HepG2 (cell line): Measurements from ENCODE around the gene MRPL9. TPM values are rescaled to one million over a fixed set of nuclear protein-coding genes. Genes with fewer than 3 reads are reported as not detected.

Experiments used
- ARNT2 ChIP-seq: sonication (generic); formaldehyde crosslinking; IDR thresholded peaks from 2 replicates; pipeline ENCODE4 v1.8.0; 2022; ENCODE audit warnings: mild to moderate bottlenecking, low read depth, missing genetic modification reagents, moderate library complexity
- ELF3 ChIP-seq: IDR thresholded peaks from 2 replicates; pipeline ENCODE4 v1.6.1; 2016; ENCODE audit warnings: missing genetic modification reagents, missing compliant biosample characterization
- ETV5 ChIP-seq: IDR thresholded peaks from 2 replicates; pipeline ENCODE4 v1.6.1; 2018; ENCODE audit warnings: missing biosample characterization, missing genetic modification reagents, inconsistent platforms, borderline replicate concordance
- FOXK2 ChIP-seq: fragments of 450-650 bp; IDR thresholded peaks from 2 replicates; pipeline ENCODE4 v1.6.1; 2016
- GTF3A ChIP-seq: sonication (generic); formaldehyde crosslinking; conservative IDR thresholded peaks from 2 replicates; pipeline ENCODE4 v1.4.0; 2020; ENCODE audit warnings: mild to moderate bottlenecking, missing genetic modification reagents
- HOXA5 ChIP-seq: sonication (generic); formaldehyde crosslinking; IDR thresholded peaks from 2 replicates; pipeline ENCODE4 v1.4.0; 2020; ENCODE audit warnings: missing genetic modification reagents
- KLF16 ChIP-seq, 2 experiments: sonication (generic) in 1 of 2; formaldehyde crosslinking in 1 of 2; IDR thresholded peaks; 2 replicates each; pipeline versions ENCODE4 v1.6.1 to v1.8.0; 2016 to 2023; ENCODE audit warnings: missing genetic modification reagents in 2 of 2, missing compliant biosample characterization in 1 of 2
- LCORL ChIP-seq, 2 experiments: fragments of 450-650 bp in 1 of 2; sonication (generic) in 1 of 2; formaldehyde crosslinking in 1 of 2; IDR thresholded peaks; 2 replicates each; pipeline versions ENCODE4 v1.5.0 to v1.6.1; 2017 to 2020; ENCODE audit warnings: antibody characterized with exemption in 1 of 2, missing genetic modification reagents in 1 of 2
- MED1 ChIP-seq: sonication (generic); formaldehyde crosslinking; IDR thresholded peaks from 2 replicates; pipeline ENCODE4 v1.4.0; 2020; ENCODE audit warnings: missing genetic modification reagents
- MEF2D ChIP-seq: sonication (generic); formaldehyde crosslinking; IDR thresholded peaks from 2 replicates; pipeline ENCODE4 v1.5.1; 2020; ENCODE audit warnings: mild to moderate bottlenecking, missing genetic modification reagents
- PHF20 ChIP-seq: sonication (generic); formaldehyde crosslinking; IDR thresholded peaks from 2 replicates; pipeline ENCODE4 v1.5.0; 2020; ENCODE audit warnings: mild to moderate bottlenecking, missing genetic modification reagents
- REPIN1 ChIP-seq: sonication (generic); formaldehyde crosslinking; IDR thresholded peaks from 2 replicates; pipeline ENCODE4 v1.8.0; 2022; ENCODE audit warnings: missing genetic modification reagents, low read depth, mild to moderate bottlenecking, borderline replicate concordance
- SIN3B ChIP-seq: fragments of 150-350 bp; IDR thresholded peaks from 2 replicates; pipeline ENCODE4 v1.6.1; 2014; ENCODE audit warnings: low read length
- TBP ChIP-seq: sonication (generic); formaldehyde crosslinking; IDR thresholded peaks from 2 replicates; pipeline ENCODE4 v1.5.0; 2020; ENCODE audit warnings: missing genetic modification reagents
- TBX2 ChIP-seq: sonication (generic); formaldehyde crosslinking; IDR thresholded peaks from 2 replicates; pipeline ENCODE4 v1.5.0; 2020; ENCODE audit warnings: missing genetic modification reagents, mild to moderate bottlenecking, borderline replicate concordance
- THAP11 ChIP-seq: IDR thresholded peaks from 2 replicates; pipeline ENCODE4 v1.6.1; 2016; ENCODE audit warnings: missing biosample characterization, missing genetic modification reagents
- ZBTB20 ChIP-seq: sonication (generic); formaldehyde crosslinking; IDR thresholded peaks from 2 replicates; pipeline ENCODE4 v1.8.1; 2023; ENCODE audit warnings: missing genetic modification reagents, low read depth, mild to moderate bottlenecking, borderline replicate concordance
- ZBTB21 ChIP-seq: sonication (generic); formaldehyde crosslinking; IDR thresholded peaks from 2 replicates; pipeline ENCODE4 v1.4.0; 2020; ENCODE audit warnings: missing genetic modification reagents
- ZBTB7A ChIP-seq: sonication (generic); formaldehyde crosslinking; IDR thresholded peaks from 2 replicates; pipeline ENCODE4 v1.8.0; 2022; ENCODE audit warnings: mild to moderate bottlenecking, missing genetic modification reagents
- ZFY ChIP-seq: sonication (generic); formaldehyde crosslinking; IDR thresholded peaks from 2 replicates; pipeline ENCODE4 v1.4.0; 2020; ENCODE audit warnings: missing genetic modification reagents
- ZMAT3 ChIP-seq: sonication (generic); formaldehyde crosslinking; conservative IDR thresholded peaks from 2 replicates; pipeline ENCODE4 v1.7.0; 2021; ENCODE audit warnings: missing genetic modification reagents
- ZMYM4 ChIP-seq: sonication (generic); formaldehyde crosslinking; IDR thresholded peaks from 2 replicates; pipeline ENCODE4 v1.8.1; 2023; ENCODE audit warnings: mild to moderate bottlenecking, missing genetic modification reagents
- ZNF138 ChIP-seq: sonication (generic); formaldehyde crosslinking; IDR thresholded peaks from 2 replicates; pipeline ENCODE4 v1.5.0; 2020; ENCODE audit warnings: mild to moderate bottlenecking, low read depth, missing genetic modification reagents
- ZNF34 ChIP-seq: sonication (generic); formaldehyde crosslinking; IDR thresholded peaks from 2 replicates; pipeline ENCODE4 v1.4.0; 2020; ENCODE audit warnings: mild to moderate bottlenecking, missing genetic modification reagents, borderline replicate concordance
- ZNF678 ChIP-seq: sonication (generic); formaldehyde crosslinking; IDR thresholded peaks from 2 replicates; pipeline ENCODE4 v1.4.0; 2020; ENCODE audit warnings: mild to moderate bottlenecking, missing genetic modification reagents
- ZNF790 ChIP-seq: sonication (generic); formaldehyde crosslinking; IDR thresholded peaks from 2 replicates; pipeline ENCODE4 v1.8.0; 2022; ENCODE audit warnings: missing genetic modification reagents, mild to moderate bottlenecking, borderline replicate concordance
- polyA plus RNA-seq, 8 experiments: library from polyadenylated mRNA; depleted of rRNA in 3 of 8; stranded (reverse) in 7 of 8; unstranded in 1 of 8; fragments of >200 nt; fragmentation: Illumina TruSeq in 4 of 8; extraction: Trizol in 4 of 8; gene quantifications; 2 replicates each; pipeline versions ENCODE4 v1.2.1 to v1.2.3, GENCODE V29; 2011 to 2016; ENCODE audit warnings: low read depth in 4 of 8, missing spikeins in 1 of 8, mixed read lengths in 1 of 8; ENCODE audit not compliant: insufficient read depth in 1 of 8
- total RNA-seq, 5 experiments: library from RNA; depleted of rRNA; stranded (reverse); fragments of >200 nt; fragmentation: Illumina TruSeq; extraction: Trizol; gene quantifications; 2 replicates each; pipeline ENCODE4 v1.2.3, GENCODE V29; 2016; ENCODE audit warnings: low read depth in 1 of 5
- TF ChIP-seq, protein P1 (sequence below): IDR thresholded peaks from 2 replicates; pipeline ENCODE4 v1.6.1; 2016; ENCODE audit warnings: missing genetic modification reagents, missing compliant biosample characterization
- TF ChIP-seq, protein P2 (sequence below): sonication (generic); formaldehyde crosslinking; IDR thresholded peaks from 2 replicates; pipeline ENCODE4 v1.5.1; 2020; ENCODE audit warnings: missing genetic modification reagents, mild to moderate bottlenecking, borderline replicate concordance
- TF ChIP-seq, protein P3 (sequence below): IDR thresholded peaks from 2 replicates; pipeline ENCODE4 v1.6.1; 2016; ENCODE audit warnings: low read depth, borderline replicate concordance

MRPL9 gene
- total and polyA plus RNA-seq, 2 of the 13 experiments (the other 11 are each of a cell fraction or from before 2014, with no cell fraction given): 72.1 to 107 TPM

- peak; percentile 88 for TF ChIP-seq TBX2 (CRISPR knock-in tag)
- TF ChIP-seq ZNF138 (CRISPR knock-in tag): peak; percentile 92
- TF ChIP-seq ZBTB20: peak; percentile 48; the same call in 1 of the 2 replicates
- TF ChIP-seq, protein P1, sequence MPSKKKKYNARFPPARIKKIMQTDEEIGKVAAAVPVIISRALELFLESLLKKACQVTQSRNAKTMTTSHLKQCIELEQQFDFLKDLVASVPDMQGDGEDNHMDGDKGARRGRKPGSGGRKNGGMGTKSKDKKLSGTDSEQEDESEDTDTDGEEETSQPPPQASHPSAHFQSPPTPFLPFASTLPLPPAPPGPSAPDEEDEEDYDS (CRISPR knock-in tag): peak; percentile 55; the same call in 1 of the 2 replicates
- TF ChIP-seq ELF3: peak; percentile 29; the same call in 1 of the 2 replicates
- peak; percentile 60 for TF ChIP-seq THAP11 (CRISPR knock-in tag)
- TF ChIP-seq KLF16 (CRISPR knock-in tag; IDR thresholded peaks at IDR 0.05): peak in 1 of 2 experiments; percentile 70; a peak in 1 of 4 replicates
- peak; percentile 93 for TF ChIP-seq ZMAT3 (CRISPR knock-in tag)
- TF ChIP-seq, protein P2, sequence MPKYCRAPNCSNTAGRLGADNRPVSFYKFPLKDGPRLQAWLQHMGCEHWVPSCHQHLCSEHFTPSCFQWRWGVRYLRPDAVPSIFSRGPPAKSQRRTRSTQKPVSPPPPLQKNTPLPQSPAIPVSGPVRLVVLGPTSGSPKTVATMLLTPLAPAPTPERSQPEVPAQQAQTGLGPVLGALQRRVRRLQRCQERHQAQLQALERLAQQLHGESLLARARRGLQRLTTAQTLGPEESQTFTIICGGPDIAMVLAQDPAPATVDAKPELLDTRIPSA (CRISPR knock-in tag): peak; percentile 28; the same call in 1 of the 2 replicates
- TF ChIP-seq ZFY (CRISPR knock-in tag): peak; percentile 64
- peak; percentile 43; the same call in 1 of the 2 replicates for TF ChIP-seq SIN3B
- TF ChIP-seq REPIN1 (CRISPR knock-in tag): peak; percentile 27; the same call in 1 of the 2 replicates
- no peak for TF ChIP-seq LCORL (IDR thresholded peaks at IDR 0.05)
- TF ChIP-seq LCORL (CRISPR knock-in tag; IDR thresholded peaks at IDR 0.05): 0 out of 2 replicates have a peak, but pooled peaks have one; percentile 48
- peak; percentile 71 for TF ChIP-seq MEF2D (CRISPR knock-in tag)
- no peak for TF ChIP-seq ZBTB21 (CRISPR knock-in tag)
- TF ChIP-seq ARNT2 (CRISPR knock-in tag): peak; percentile 78; the same call in 1 of the 2 replicates
- TF ChIP-seq GTF3A (CRISPR knock-in tag): no peak
- no peak for TF ChIP-seq TBP (CRISPR knock-in tag)
- no peak; the same call in 1 of the 2 replicates for TF ChIP-seq ZNF790 (CRISPR knock-in tag)
- TF ChIP-seq, protein P3, sequence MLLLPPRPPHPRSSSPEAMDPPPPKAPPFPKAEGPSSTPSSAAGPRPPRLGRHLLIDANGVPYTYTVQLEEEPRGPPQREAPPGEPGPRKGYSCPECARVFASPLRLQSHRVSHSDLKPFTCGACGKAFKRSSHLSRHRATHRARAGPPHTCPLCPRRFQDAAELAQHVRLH (CRISPR knock-in tag): peak; percentile 77
- TF ChIP-seq ZNF678 (CRISPR knock-in tag): peak; percentile 93
- TF ChIP-seq MED1 (CRISPR knock-in tag): peak; percentile 44
- TF ChIP-seq FOXK2: peak; percentile 75
- peak; percentile 68 for TF ChIP-seq PHF20 (CRISPR knock-in tag)
- TF ChIP-seq HOXA5 (CRISPR knock-in tag): peak; percentile 82
- TF ChIP-seq ETV5 (CRISPR knock-in tag): peak; percentile 8; the same call in 1 of the 2 replicates
- TF ChIP-seq ZNF34 (CRISPR knock-in tag): no peak
- TF ChIP-seq ZMYM4: peak; percentile 76
- TF ChIP-seq ZBTB7A (CRISPR knock-in tag): peak; percentile 44; the same call in 1 of the 2 replicates
These were observed 27.0 kb upstream of the MRPL9 start, which contains the start of gene TDRKH (continued) for GRCh38 chr1:151790071-151790939.
